Daoy (cell line): ENCODE data around the gene PID1. TPM values are rescaled to one million over a fixed set of nuclear protein-coding genes. Genes with fewer than 3 reads are reported as not detected.

Experiments used
- DNase-seq: peaks from one replicate; pipeline ENCODE4 v3.0.0-alpha.2; 2015; ENCODE audit warnings: low read depth
- total RNA-seq: library from RNA; depleted of rRNA; stranded (reverse); fragments of >200 nt; shearing (Covaris generic); gene quantifications from 2 replicates; pipeline ENCODE4 v1.2.3, GENCODE V29; 2014

PID1 gene
- total RNA-seq, 1 experiment from 2014 or later: 6.1 TPM

DNA sequence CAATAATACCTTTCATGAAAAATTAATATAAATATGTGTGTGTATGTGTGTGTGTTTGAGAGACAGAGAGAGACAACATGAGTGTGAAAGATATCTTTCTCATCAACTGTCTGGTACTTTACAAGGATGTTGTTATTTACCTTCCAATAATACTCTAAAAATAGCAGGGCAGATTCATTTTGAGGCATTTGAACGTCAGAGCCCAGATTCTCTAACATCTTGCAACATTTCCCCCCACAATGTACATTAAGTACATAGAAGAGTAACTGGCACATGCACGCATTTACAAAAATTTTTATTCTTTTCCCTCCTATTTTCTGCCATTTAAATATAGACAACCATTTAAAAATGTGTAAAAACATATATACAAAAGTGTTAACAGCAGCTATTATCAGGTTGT is 100.9 kb downstream of the PID1 start:
- no peak for DNase-seq

GRCh38 chr2:229169751-229170150 is 101.3 kb downstream of the PID1 start:
- no peak for DNase-seq

- peak; percentile 25 for DNase-seq
Observed at GRCh38 chr2:229164545-229165249, 106.4 kb downstream of the PID1 start.

GRCh38 chr2:229163893-229164292 is 107.2 kb downstream of the PID1 start:
- no peak for DNase-seq

DNA sequence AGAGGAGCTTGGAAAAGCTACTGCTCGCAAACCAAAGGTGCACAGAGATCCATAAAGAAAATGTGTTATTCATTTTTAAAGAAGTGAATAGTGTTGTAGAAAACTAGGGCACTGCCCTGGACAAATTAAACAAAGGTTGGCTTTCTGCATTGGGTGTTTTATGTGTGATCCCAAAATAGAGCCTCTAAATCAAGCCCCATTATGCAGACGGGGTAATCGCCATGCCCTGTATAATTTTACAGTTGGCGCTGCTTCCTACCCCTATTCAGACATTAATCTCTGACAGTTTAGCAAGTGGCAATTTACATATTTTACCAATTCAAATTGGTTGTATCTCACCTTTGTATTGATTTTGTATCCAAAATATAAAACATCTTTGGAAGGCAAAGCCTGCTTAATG is 109.1 kb downstream of the PID1 start:
- DNase-seq: no peak

DNA sequence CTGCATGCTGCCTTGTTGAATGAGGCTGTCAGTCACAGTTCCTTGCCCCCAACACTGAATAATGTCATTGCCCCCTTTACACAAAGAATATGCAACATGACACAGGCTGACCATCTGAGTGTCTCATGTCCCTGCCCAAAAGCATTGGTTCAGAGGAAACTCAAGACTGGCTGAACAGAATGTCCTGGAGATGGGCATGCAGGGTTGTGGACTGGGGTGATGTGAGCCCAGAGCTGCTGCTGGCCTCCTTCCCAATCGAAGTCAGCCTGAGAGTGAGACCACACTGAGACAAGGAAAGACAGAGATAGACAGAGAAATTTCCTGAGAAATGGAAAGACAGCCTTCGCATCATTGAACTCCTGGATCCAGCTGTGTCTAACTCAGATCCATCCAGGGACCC is 110.1 kb downstream of the PID1 start:
- no peak for DNase-seq

DNA sequence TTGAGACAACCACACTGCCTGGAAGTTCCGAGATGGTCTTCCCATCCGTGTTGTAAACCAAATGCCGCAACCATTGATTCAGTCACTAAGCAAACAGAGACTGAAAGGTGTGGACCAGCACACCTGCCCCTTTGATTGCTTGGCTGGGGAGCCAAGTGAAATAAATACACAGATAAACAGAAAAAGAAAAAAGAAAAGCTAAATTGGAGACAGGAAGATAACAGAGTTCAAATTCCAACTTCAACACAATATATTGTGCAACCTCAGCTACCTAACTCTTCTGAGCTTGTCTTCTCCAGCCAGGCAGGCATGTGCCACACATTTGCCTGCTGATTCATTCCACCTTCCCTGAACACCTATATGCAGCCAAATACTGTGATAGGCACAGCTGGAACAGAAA is 110.9 kb downstream of the PID1 start:
- no peak for DNase-seq

DNA sequence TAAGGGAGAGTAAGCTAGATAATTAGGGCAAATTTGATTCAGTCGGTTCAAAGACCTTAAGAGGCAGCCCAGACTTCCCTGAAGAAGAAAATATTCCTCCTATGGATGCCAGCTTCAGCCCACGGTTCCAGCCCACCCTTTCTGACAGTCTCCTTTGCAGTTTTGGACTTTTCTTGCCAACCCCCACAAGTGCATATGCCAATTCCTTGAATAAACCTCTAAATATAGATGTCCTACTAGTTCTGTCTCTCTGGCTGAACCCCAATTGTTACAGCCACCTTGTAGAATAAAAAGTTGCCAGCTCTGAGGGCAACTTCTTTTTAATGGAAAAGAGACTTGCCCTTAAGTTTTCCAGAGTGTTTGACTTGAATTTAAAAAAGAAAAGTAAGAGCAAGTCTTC is 111.7 kb downstream of the PID1 start:
- no peak for DNase-seq

- DNase-seq: peak; percentile 78
Observed at GRCh38 chr2:229154381-229154780, 116.7 kb downstream of the PID1 start.

DNA sequence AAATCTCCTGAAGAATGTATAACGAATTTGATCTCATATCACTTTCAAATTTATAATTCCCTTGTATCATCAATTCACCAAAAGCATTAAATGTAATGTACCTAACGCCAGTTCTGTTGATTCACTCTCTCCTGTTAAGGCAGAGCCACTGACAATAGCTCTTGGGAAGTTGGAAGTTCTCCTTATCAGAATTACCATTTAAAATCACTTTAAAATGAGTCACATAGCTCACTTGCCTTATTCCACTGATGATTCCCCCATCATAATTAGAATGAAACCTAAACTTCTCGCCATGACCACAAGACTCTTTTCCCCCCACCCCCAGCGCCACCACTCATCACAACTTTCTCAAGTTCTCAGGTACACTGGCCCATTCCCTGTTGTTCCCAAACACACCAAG is 117.1 kb downstream of the PID1 start:
- DNase-seq: no peak

DNA sequence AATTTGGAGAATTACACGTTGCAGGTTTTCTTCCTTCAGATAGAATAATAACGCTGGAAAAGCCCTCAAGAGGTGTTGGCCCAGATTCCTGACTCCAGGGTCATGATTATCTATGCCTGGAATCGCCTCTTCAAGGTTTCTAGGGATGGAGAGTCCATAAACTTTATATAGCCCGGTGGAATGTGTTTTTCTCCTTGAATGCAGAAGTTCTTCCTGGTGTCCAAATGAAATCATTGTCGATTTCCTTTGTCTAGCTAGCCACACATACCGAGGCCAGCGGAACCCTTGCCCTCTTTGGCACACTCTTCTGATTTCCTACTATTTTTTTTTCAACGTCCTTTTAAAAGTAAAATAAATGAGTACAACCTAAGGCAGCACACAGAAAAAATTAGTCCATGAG is 117.8 kb downstream of the PID1 start:
- DNase-seq: peak; percentile 27

- no peak for DNase-seq
Observed at GRCh38 chr2:229152674-229153073, 118.4 kb downstream of the PID1 start.

GRCh38 chr2:229150317-229150716 is 120.8 kb downstream of the PID1 start:
- no peak for DNase-seq

DNA sequence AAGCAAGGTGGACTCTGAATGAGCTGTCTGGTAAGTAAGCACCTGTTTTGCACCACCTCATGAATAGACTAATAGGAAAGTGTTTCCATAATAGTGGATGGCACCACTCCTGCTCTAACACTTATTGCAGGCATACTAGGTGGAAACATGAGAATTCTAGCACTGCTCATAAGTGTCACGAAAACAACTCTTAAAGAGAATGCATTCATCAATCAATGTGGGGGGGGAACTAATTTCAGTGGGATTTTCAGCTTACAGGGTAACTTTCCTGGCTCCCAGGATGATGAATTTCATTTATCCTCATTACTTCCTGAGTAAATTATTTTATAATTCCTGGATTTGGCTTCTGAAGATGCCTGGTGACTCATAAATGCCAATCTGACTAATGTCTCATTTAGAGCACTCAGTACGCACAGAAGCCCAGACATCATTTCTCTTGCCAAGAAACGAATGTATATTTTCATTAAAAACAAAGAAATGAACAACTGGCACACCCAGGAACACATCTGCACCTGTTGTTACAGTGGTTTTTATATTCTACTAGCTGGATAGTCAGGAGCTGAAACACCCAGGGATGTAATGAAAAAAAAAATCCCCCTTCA is 129.6 kb downstream of the PID1 start:
- DNase-seq: peak; percentile 41

DNA sequence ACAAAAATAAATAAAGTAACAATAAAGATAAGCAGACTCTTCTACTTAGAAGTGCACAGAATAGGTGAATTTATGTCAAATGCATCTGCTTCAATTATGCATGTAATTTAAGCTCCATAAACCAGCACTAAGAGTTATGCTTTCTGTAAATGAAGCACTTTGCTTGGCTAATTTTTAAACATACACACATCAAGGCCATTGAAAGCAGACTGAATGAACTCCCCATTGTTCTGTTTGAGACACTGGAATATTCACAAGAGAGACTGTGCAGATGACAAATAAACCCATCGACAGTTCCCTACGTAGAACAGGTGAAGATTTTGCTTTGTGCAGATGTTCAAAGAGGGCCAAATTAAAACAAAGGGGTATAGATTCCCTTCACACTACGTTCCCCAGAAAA is 133.4 kb downstream of the PID1 start:
- DNase-seq: no peak

DNA sequence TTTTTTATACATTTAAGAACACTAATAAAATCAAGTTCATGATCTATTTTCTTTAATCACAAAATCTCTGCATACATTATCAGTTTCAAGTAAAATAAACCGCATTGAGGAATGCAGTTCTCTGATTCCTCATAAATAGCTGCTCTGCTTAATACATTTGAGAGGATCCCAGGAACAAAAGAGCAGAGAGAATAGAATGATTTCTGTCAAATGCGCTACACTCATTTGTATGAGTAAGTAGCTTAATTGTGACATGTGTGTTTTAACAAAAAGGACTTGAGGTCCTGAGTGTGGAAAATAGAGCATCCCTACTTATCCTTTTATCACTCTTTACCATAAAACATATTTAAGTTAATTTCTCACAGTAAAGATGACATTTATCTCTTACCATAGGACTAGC is 134.0 kb downstream of the PID1 start:
- DNase-seq: no peak

GRCh38 chr2:229133155-229133772 is 137.8 kb downstream of the PID1 start:
- peak; percentile 32 for DNase-seq

DNA sequence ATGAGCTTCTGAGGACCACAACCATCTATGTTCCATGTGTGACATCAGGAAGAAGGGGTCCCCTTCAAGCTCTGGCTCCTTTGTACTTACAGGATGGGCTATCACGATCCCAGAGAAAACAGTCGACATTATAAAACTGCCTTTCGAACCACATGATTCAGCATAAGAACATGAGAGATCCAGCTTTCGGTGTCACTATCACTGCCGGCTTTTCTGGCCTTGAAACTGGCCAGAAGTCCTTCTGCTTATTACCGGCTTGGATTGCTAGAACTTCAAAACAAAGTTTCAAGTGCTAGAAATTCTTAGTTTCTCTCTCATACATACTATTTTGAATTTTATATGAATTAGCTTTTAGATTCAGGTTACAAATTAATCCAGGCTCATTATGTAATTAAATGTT is 138.9 kb downstream of the PID1 start:
- DNase-seq: no peak

- peak; percentile 26 for DNase-seq
Observed at GRCh38 chr2:229130522-229130921, 140.6 kb downstream of the PID1 start.

DNA sequence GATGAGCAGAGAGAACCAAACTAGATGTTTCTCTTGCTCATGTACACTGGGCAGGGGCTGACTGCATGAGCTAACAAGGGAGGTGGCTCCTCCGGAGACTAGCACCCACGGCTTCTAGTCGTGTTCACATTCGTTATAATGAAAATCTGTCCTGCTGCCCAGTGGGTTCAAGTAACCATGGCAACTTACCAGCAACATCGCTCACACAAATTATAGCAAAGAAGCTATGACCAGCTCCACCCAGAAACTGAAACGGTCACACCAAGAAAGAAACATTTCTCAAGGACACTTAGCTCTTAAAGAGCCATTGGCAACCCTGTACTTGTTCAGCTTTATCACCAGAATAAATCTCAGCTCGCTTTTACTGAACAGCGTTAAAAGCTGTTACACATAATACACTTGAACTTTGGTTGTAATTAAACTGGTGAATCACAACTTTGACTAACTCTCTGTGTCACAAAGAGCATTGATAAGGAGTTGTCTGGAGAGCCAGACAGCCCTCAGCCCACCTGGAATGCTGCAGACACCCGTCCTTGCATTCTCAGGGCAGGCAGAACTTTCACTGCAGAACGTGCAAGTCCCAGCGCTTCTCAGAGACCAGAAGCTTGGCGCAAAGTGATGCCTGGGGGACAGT is 141.2 kb downstream of the PID1 start:
- DNase-seq: peak; percentile 58

DNA sequence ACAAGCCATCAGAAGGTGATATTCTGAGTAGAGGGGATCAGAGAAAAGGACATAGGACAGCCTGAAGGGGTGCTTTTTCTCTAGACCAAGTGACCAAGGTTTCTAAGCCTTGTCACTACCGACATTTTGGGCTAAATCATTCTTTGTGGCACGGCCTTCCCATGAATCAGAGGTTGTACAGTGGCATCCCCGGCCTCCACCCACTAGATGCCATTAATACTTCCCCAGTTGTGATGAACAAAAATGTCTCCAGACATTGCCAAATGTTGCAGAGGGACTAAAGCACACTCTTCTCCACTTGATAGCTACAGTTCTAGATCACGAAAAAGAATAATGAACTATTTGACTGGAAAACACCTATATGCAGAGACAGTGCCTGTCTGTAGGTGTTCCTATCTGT is 143.6 kb downstream of the PID1 start:
- DNase-seq: no peak

DNA sequence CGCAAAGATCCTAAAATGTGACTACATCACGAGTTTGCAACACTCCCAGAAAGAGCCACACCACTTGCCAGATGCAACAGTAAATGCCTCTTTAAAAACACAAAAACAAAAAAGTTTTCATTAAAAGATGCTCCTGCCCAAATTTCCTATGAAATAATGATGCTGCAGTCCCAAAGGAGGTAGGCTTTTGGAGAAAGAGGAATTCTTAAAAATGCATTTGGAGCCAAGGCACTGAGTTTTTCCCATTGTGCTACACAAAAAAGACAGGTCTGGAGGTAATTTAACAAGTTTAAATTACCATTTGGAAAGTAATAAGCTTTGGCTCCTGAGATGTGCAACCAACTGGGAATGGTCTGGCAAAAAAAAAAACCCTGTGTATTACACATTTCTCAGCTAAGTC is 145.0 kb downstream of the PID1 start:
- no peak for DNase-seq

DNA sequence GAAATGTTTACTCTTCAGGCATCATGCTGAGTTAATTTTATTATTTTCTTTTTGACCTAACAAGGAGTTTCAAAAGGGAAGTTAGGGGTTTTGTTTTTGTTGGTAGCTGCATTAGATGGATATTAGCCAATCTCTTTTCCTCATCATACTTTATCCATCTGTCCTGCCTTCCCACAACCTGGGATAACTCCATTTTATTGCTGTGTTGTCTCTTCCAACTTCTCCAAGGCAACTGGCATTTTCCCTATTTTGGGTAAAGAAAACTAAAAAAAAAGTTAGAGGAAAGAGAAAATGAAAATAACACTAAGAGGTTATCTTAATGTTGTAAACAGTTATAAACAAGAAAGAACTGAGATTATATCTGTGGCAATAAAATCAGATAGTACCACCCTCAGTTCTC is 147.0 kb downstream of the PID1 start:
- DNase-seq: no peak
